HCT116 (cell line): ENCODE measurements around the gene RCE1. TPM values are rescaled to one million over a fixed set of nuclear protein-coding genes. Genes with fewer than 3 reads are reported as not detected.

Experiments used
- ATAC-seq: fragments of 200-7000 bp; cut with Tn5 transposase; 2 replicates; pipeline ENCODE4 v1.9.1; 2020; ENCODE audit warnings: mild to moderate bottlenecking, moderate library complexity
- BruUV-seq: library from RNA; stranded (reverse); fragments of 400-500 nt; replicated peaks from 2 replicates; lab custom pipeline; 2021; lab: Mats Ljungman, UMichigan
- CTCF ChIA-PET: fragments of 300-600 bp; sonication (Branson Sonifier 250); formaldehyde crosslinking; loops from one replicate; lab custom pipeline; 2021; ENCODE audit warnings: antibody characterized with exemption; lab: Charles Lee
- POLR2A ChIA-PET: fragments of 300-600, 350-600 bp; sonication (Branson Sonifier 250); formaldehyde crosslinking; loops from one replicate; lab custom pipeline; 2021; ENCODE audit warnings: antibody characterized with exemption; lab: Charles Lee
- RAD21 ChIA-PET, 2 experiments: fragments of 300-600 bp; sonication (Branson Sonifier 250); formaldehyde crosslinking; loops; one replicate each; lab custom pipeline; 2023; ENCODE audit warnings: low total read pairs in 2 of 2; ENCODE audit not compliant: uncharacterized antibody in 2 of 2, unreplicated experiment in 2 of 2, low non-redundant PET in 1 of 2; lab: Charles Lee
- DNase-seq: peaks from one replicate; pipeline ENCODE4 v3.0.0-alpha.2; 2010; ENCODE audit warnings: low read depth, low spot score
- H2AFZ ChIP-seq: fragments of 200-600 bp; shearing (Covaris generic), sonication (generic); 2 replicates; pipeline ENCODE4 v1.6.1; 2017; ENCODE audit warnings: low read depth, mixed run types, mixed read lengths, antibody characterized with exemption, low read length; ENCODE audit not compliant: poor library complexity, severe bottlenecking
- H3K27ac ChIP-seq: 2 replicates; pipeline ENCODE4 v1.5.1; 2012; ENCODE audit warnings: low read depth, low read length
- H3K27me3 ChIP-seq: fragments of 200-600 bp; sonication (generic); 2 replicates; pipeline ENCODE4 v1.6.1; 2016; ENCODE audit warnings: mixed run types, low read length, mixed read lengths; ENCODE audit not compliant: insufficient read depth
- H3K36me3 ChIP-seq, 2 experiments: fragments of 200-500 bp in 1 of 2; fragments of 200-600 bp in 1 of 2; sonication (Bioruptor generic) in 1 of 2; sonication (generic) in 1 of 2; 2 replicates each; pipeline versions ENCODE4 v1.5.1 to v1.6.1; 2014 to 2016; ENCODE audit warnings: low read length in 2 of 2, inconsistent platforms in 1 of 2, mixed read lengths in 1 of 2, mixed run types in 1 of 2; ENCODE audit not compliant: insufficient read depth in 2 of 2, control insufficient read depth in 1 of 2
- H3K4me1 ChIP-seq, 2 experiments: fragments of 200-600 bp in 1 of 2; sonication (generic) in 1 of 2; 2 replicates each; pipeline versions ENCODE4 v1.5.1 to v1.6.1; 2012 to 2017; ENCODE audit warnings: low read length in 2 of 2, inconsistent platforms in 1 of 2, mild to moderate bottlenecking in 1 of 2, mixed read lengths in 1 of 2, mixed run types in 1 of 2, moderate library complexity in 1 of 2; ENCODE audit not compliant: insufficient read depth in 2 of 2, control insufficient read depth in 1 of 2
- H3K4me2 ChIP-seq: fragments of 200-600 bp; sonication (generic); 2 replicates; pipeline ENCODE4 v1.6.1; 2017; ENCODE audit warnings: mixed run types, low read length, mixed read lengths
- H3K4me3 ChIP-seq, 2 experiments: fragments of 200-600 bp in 1 of 2; sonication (generic) in 1 of 2; replicated peaks in 1 of 2; 2 replicates each; pipeline ENCODE4 v1.5.1; 2011 to 2016; ENCODE audit warnings: low read length in 2 of 2, control low read depth in 1 of 2, low read depth in 1 of 2, mild to moderate bottlenecking in 1 of 2, mixed read lengths in 1 of 2, mixed run types in 1 of 2
- H3K79me2 ChIP-seq: fragments of 200-600 bp; sonication (generic); 2 replicates; pipeline ENCODE4 v1.6.1; 2017; ENCODE audit warnings: mild to moderate bottlenecking, mixed run types, low read length, moderate library complexity, mixed read lengths; ENCODE audit not compliant: insufficient read depth
- H3K9ac ChIP-seq: fragments of 200-600 bp; sonication (generic); 2 replicates; pipeline ENCODE4 v1.6.1; 2016; ENCODE audit warnings: low read length, mixed read lengths
- H3K9me2 ChIP-seq: fragments of 200-600 bp; sonication (generic), shearing (Covaris generic); 2 replicates; pipeline ENCODE4 v1.6.1; 2017; ENCODE audit warnings: mixed run types, mild to moderate bottlenecking, moderate library complexity; ENCODE audit not compliant: insufficient read depth
- H3K9me3 ChIP-seq, 2 experiments: fragments of 200-500 bp in 1 of 2; fragments of 200-600 bp in 1 of 2; sonication (Bioruptor generic) in 1 of 2; sonication (generic) in 1 of 2; 2 replicates each; pipeline ENCODE4 v1.6.1; 2014 to 2017; ENCODE audit warnings: low read length in 2 of 2, mixed read lengths in 2 of 2, inconsistent platforms in 1 of 2, low read depth in 1 of 2, mild to moderate bottlenecking in 1 of 2, mixed run types in 1 of 2, moderate library complexity in 1 of 2; ENCODE audit not compliant: control insufficient read depth in 1 of 2, insufficient read depth in 1 of 2
- H4K20me1 ChIP-seq: fragments of 200-600 bp; sonication (generic), shearing (Covaris generic); 2 replicates; pipeline ENCODE4 v1.6.1; 2017; ENCODE audit warnings: mixed run types, mild to moderate bottlenecking, moderate library complexity; ENCODE audit not compliant: insufficient read depth
- ELF1 ChIP-seq: IDR thresholded peaks from 2 replicates; pipeline ENCODE4 v1.6.1; 2012; ENCODE audit warnings: low read depth, borderline replicate concordance
- EZH2 ChIP-seq: fragments of 200-600 bp; sonication (generic); IDR thresholded peaks from 2 replicates; pipeline ENCODE4 v1.6.1; 2017; ENCODE audit warnings: antibody characterized with exemption, mixed run types
- EZH2phosphoT487 ChIP-seq: fragments of 200-600 bp; IDR thresholded peaks from 2 replicates; pipeline ENCODE4 v1.6.1; 2018; ENCODE audit warnings: antibody characterized with exemption, borderline replicate concordance
- FOSL1 ChIP-seq: IDR thresholded peaks from 2 replicates; pipeline ENCODE4 v1.6.1; 2012; ENCODE audit warnings: low read depth
- POLR2A ChIP-seq: IDR thresholded peaks from 2 replicates; pipeline ENCODE4 v1.7.0; 2011; ENCODE audit warnings: borderline replicate concordance; ENCODE audit not compliant: insufficient read depth, insufficient read length; ENCODE audit errors: extremely low read depth
- RAD21 ChIP-seq: IDR thresholded peaks from 2 replicates; pipeline ENCODE4 v1.6.1; 2012; ENCODE audit warnings: low read depth, mild to moderate bottlenecking
- SIN3A ChIP-seq: IDR thresholded peaks from 2 replicates; pipeline ENCODE4 v1.6.1; 2012; ENCODE audit warnings: low read depth
- ZBTB33 ChIP-seq: IDR thresholded peaks from 2 replicates; pipeline ENCODE4 v1.6.1; 2011; ENCODE audit warnings: mild to moderate bottlenecking, low read length, moderate library complexity; ENCODE audit not compliant: insufficient replicate concordance; ENCODE audit errors: extremely low read depth
- ZFX ChIP-seq: fragments of 450-650 bp; IDR thresholded peaks from 2 replicates; pipeline ENCODE4 v1.6.1; 2017
- intact Hi-C: fragments of 100-400 bp; cut with micrococcal nuclease; formaldehyde crosslinking; loops from 2 replicates; pipeline ENCODE4 v1.10.0; 2022
- total RNA-seq: library from RNA; stranded (reverse); gene quantifications from one replicate; pipeline ENCODE4 v1.2.1, GENCODE V29; 2021; ENCODE audit not compliant: unreplicated experiment

RCE1 gene
- total RNA-seq, 1 experiment from 2014 or later: 35.3 TPM

- no peak for TF ChIP-seq ZBTB33
- no peak for TF ChIP-seq FOSL1
- TF ChIP-seq ELF1: no peak
- no peak for TF ChIP-seq ZFX
- TF ChIP-seq SIN3A: no peak
- no peak for TF ChIP-seq EZH2
- TF ChIP-seq RAD21: no peak
- TF ChIP-seq, all 23 proteins: peak for 0
Observed at GRCh38 chr11:66841861-66842260, 1.4 kb upstream of the RCE1 start (continued).

- no TSS peak for BruUV-seq
- intact Hi-C loops: loop anchor here (5.0 kb wide), 1 partner anchor 135 kb away; the partner anchor contains the start of gene C11orf86
- no peaks in the 10 kb centered on the region for H3K9me2 ChIP-seq
- RAD21 ChIA-PET: no interaction called here
- H3K4me2 ChIP-seq: peak overlapping the region; percentile 82
- peak overlapping the region; percentile 86 to 91 for H3K4me3 ChIP-seq
- H3K27me3 ChIP-seq: no peaks in the 10 kb centered on the region
- CTCF ChIA-PET: interaction anchor here (0.9 to 1.4 kb wide), 5 partner anchors 41 to 164 kb away, joined by 3 to 4 read pairs (median 4); partner anchors contain the start of gene C11orf86
- ATAC-seq (no peak), DNase-seq (no peak)
- H3K9ac ChIP-seq: peak overlapping the region; percentile 90
- H3K36me3 ChIP-seq: peaks cover 15 to 17% of the 10 kb centered on the region in 2 experiments
- POLR2A ChIA-PET: interaction anchor here (1.7 kb wide), 1 partner anchor 13 kb away, joined by 7 read pairs; no protein-coding TSS in a partner anchor
- TF ChIP-seq EZH2phosphoT487: no peak
- no peak for TF ChIP-seq EZH2
- no peak for TF ChIP-seq POLR2A
- no peak for TF ChIP-seq ZFX
- H2AFZ ChIP-seq: no peak overlapping the region
- peaks cover 55% of the 10 kb centered on the region for H3K79me2 ChIP-seq
- H3K4me1 ChIP-seq: peaks cover 7 to 20% of the 10 kb centered on the region in 2 experiments; a peak in 3 of 4 replicates
- H3K27ac ChIP-seq: peak overlapping the region; percentile 96
- no peaks in the 10 kb centered on the region for H3K9me3 ChIP-seq
- H4K20me1 ChIP-seq: peaks cover 3% of the 10 kb centered on the region; the same call in 1 of the 2 replicates
Observed at GRCh38 chr11:66842501-66842895, 743 bp upstream of the RCE1 start.
